Femur (tissue), 1 donor: ENCODE data around the gene TCL1B.
"Not testable (repeated sequence)": the region's sequence is repeated elsewhere in the genome, so short reads cannot be mapped to it uniquely, and the experiment has no call there.

Source experiments
- DNase-seq: peaks from one replicate; pipeline ENCODE4 v3.0.0-alpha.2; 2017

The TCL1B gene

DNA sequence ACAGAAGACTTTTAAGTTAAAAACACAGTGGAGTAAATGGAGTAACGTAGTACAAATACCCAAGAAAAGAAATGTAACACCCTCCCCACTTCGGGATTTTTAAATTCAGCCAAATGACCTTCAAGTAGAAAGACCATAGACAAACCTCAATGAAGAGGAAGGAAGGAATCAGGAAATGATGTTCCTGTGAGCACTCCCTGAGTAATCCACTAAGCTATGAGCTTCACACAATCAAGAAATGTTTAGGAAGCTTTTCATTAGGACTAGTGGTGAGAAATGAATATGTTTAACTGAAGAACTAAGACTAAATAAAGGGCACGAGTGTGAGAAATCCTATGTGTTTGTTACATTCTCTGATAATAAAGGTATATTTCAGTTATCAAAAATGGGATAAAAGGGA is 17.6 kb downstream of the TCL1B start:
- DNase-seq = no peak

- no peak for DNase-seq
Observed at GRCh38 chr14:95705518-95705917, 19.3 kb downstream of the TCL1B start.

DNA sequence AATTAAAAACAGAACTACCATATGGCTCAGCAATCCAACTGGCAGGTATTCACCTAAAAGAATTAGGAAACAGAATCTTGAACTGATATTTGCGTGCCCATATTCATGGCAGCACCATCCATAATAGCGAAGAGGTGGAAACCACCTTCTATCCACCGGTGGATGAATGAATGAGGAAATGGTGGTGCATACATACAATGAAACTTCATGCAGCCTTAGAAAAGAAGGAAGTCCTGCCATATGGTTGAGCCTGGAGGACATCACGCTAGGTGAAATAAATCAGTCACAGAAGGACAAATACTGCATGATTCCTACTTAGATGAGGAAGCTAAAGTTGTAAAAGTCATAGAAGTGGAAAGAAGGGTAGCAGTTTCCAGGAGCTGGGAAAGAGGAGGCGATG is 21.1 kb downstream of the TCL1B start:
- no peak for DNase-seq

GRCh38 chr14:95710106-95710505 is 23.9 kb downstream of the TCL1B start:
- no peak for DNase-seq

GRCh38 chr14:95711476-95712176 is 25.4 kb downstream of the TCL1B start:
- DNase-seq = no peak

GRCh38 chr14:95712398-95712797 is 26.2 kb downstream of the TCL1B start:
- no peak for DNase-seq

GRCh38 chr14:95713596-95714371 is 27.6 kb downstream of the TCL1B start, which contains the start of gene TCL1A:
Gene TCL1A, minus strand, starts transcription at chr14:95714125. Its CDS starts 59 bp downstream, at chr14:95714066.
- no peak for DNase-seq

DNA sequence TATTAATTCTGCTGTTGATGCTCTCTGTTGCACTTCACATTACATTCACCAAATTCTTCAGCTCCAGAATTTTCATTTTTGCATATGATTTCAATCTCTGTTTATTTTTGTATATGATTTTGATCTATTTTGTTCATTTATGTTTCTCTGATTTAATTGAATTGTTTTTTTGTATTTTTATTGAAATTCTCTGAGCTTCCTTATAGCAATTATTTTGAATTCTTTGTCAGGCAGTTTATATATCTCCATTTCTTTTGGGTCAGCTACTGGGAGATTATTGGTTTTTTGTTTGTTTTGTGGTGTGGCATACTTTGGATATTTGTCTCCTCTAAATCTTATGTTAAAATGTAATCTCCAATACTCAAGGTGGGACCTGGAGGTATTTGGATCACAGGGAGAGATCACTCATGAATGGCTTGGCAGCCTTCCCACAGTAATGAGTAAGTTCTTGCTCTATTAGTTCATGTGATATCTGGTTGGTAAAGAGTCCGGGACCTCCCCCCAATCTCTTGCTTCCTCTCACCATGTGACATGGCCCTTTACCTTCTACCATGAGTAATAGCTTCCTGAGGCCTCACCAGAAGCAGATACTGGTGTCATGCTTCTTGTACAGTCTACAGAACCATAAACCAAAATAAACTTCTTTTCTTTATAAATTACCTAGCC is 36.4 kb downstream of the TCL1B start:
- no peak for DNase-seq

GRCh38 chr14:95725685-95726336 is 39.6 kb downstream of the TCL1B start:
- no peak for DNase-seq

DNA sequence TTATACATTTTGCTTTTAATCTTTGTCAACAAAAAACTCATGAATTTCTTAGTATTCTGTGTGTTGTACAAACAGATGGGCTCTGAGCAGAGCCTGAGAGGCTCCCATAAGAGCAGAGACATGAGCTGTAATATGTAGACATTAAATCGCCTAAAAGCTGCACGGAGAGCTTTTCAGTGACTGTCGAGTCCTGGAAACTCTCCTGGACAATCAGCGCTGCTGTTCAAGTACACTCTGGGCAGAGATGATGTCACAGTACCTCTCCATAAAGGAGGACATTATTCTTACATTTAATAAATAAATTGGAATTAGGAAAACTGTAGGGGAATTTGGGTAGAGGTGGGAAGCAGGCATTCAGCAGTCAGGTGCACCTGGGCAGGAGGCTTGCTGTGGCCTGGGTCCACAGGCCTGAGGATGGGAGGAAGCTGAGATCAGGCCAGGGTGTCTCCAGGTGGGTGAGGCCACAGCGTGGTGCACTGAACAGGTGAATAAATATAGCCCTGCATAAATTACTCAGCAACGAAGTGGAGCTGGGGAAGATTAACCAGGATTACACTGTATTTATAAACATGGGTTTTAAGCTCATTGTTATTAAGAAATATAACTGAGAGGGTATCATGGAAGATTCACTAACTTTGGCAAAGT is 41.0 kb downstream of the TCL1B start:
- DNase-seq = no peak

GRCh38 chr14:95729402-95730028 is 43.3 kb downstream of the TCL1B start:
- not testable (repeated sequence) for DNase-seq

GRCh38 chr14:95730126-95730525 is 43.9 kb downstream of the TCL1B start:
- no peak for DNase-seq

DNA sequence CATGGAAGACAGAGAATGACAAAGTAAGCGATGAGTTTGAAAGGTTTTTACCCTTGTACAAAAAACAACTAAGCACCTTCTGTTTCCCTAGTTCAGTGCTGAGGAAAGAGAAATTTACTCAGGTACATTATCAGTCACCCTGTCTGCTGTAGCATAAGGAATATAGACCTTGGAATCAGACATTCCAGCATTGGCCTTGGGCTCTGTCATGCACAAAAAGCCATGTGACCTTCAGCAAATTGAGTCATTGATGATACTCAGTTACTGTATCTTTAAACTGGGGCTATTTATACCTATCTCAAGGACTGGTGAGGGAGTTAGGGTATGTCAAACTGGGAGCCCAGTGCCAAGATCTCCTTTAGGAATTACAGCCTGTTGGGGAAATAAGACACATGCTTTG is 47.0 kb downstream of the TCL1B start:
- no peak for DNase-seq

- DNase-seq = no peak
Observed at GRCh38 chr14:95739356-95739755, 53.1 kb downstream of the TCL1B start.

DNA sequence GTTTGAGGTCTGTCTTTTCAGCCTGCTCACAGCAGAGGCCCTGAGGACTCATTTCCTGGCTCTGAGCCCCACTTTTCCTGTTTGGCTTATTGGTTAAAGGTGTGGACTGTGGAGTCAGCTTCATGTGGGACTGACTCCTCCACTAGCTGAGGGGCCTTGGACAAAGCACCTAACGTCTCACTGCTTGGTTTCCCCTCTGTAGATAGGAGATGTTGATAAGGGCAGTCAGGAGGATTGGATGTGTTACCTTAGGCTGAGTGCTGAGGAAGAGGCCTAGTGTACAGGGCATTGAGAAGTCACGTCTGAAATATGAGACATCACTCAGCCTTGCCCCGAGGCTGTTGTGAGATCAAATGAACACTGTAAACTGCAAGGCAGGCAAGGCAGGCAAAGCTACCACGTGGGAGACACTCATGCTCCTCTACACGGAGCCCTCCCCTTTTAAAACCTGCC is 54.8 kb downstream of the TCL1B start:
- DNase-seq = no peak

DNA sequence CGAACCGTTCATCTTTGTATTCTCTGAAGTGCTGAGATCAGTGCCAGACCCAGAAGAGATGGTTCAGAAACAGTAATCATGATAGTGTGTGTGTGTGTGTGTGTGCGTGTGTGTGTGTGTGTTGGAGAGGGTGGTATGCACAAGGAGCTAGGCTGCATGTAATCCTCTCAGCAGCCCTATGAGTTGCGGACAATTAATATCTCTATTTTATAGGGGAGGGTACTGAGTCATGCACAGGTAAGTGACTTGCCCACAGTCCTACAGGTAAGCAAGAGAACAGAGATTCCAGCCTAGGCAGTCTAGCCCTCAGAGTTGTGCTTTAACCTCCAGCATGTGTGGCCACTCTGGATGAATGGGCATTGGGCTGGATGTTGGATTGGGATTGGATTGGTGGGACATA is 55.6 kb downstream of the TCL1B start:
- DNase-seq = no peak
